Lower leg skin (tissue), 4 donors: ENCODE results near the gene GSTM4. TPM values are rescaled to one million over a fixed set of nuclear protein-coding genes. Genes with fewer than 3 reads are reported as not detected.

Experiments used
- DNase-seq, 2 donors: peaks; one replicate each; pipeline ENCODE4 v3.0.0-alpha.2; 2019; ENCODE audit warnings: low spot score in 2 of 2
- H3K4me3 ChIP-seq: fragments of 200-600 bp; sonication (generic); 2 replicates; pipeline ENCODE4 v1.5.1; 2017; ENCODE audit warnings: mild to moderate bottlenecking, low read depth; ENCODE audit not compliant: poor library complexity, severe bottlenecking
- POLR2A ChIP-seq, 2 donors: fragments of 450-650 bp; IDR thresholded peaks; one replicate each; pipeline ENCODE4 v1.6.1; 2016 to 2017; ENCODE audit warnings: antibody characterized with exemption in 2 of 2, mild to moderate bottlenecking in 1 of 2, moderate library complexity in 1 of 2
- WGBS, 2 donors: methylation state at CpG; one replicate each; pipeline ENCODE4 v1.1.5; 2018; 5-methylcytosine and 5-hydroxymethylcytosine counted together
- intact Hi-C: fragments of 100-400 bp; cut with DNase I; formaldehyde crosslinking; loops from one replicate; pipeline ENCODE4 v1.15.0; 2023; ENCODE audit warnings: low total_unique reads
- total RNA-seq, 4 donors: library from RNA; depleted of rRNA; stranded (reverse); fragments of >200 nt; gene quantifications; one replicate each; pipeline ENCODE4 v1.1.0, GENCODE V29; 2016
- TF ChIP-seq, protein P1 (sequence below), 3 donors: fragments of 450-650 bp; IDR thresholded peaks; one replicate each; pipeline ENCODE4 v1.5.1; 2016; ENCODE audit warnings: antibody characterized with exemption in 3 of 3, mild to moderate bottlenecking in 3 of 3, moderate library complexity in 2 of 3

GSTM4 gene
- total RNA-seq, 4 donors from 2014 or later, result 13.4 to 23.3 (median 19.1) TPM

DNA sequence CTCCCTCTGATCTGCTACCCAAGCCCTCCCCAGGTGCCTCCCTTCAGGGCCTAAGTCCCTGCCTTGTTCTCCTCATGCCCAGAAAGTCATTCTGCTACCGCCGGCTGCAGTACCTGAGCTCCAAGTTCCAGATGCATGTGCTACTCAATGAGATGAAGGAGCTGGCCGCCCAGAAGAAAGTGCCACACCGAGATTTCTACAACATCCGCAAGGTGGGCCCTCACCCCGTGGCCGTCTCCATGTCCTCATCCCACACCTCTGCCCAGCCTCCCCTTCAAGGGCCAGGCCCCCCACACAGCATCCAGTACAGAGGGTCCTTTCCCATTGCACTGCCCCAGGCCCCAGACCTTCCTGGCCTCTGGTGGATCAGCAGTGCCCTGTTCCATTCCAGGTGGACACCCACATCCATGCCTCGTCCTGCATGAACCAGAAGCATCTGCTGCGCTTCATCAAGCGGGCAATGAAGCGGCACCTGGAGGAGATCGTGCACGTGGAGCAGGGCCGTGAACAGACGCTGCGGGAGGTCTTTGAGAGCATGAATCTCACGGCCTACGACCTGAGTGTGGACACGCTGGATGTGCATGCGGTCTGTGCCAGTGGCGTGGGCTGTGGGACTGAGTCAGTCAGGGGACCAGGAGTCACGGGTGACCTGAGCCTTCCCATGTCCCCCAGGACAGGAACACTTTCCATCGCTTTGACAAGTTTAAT lies 28.1 kb upstream of the GSTM4 start:
- peak; percentile 12 to 82 for DNase-seq
- TF ChIP-seq POLR2A (IDR thresholded peaks at IDR 0.05), result no peak
- TF ChIP-seq, protein P1, sequence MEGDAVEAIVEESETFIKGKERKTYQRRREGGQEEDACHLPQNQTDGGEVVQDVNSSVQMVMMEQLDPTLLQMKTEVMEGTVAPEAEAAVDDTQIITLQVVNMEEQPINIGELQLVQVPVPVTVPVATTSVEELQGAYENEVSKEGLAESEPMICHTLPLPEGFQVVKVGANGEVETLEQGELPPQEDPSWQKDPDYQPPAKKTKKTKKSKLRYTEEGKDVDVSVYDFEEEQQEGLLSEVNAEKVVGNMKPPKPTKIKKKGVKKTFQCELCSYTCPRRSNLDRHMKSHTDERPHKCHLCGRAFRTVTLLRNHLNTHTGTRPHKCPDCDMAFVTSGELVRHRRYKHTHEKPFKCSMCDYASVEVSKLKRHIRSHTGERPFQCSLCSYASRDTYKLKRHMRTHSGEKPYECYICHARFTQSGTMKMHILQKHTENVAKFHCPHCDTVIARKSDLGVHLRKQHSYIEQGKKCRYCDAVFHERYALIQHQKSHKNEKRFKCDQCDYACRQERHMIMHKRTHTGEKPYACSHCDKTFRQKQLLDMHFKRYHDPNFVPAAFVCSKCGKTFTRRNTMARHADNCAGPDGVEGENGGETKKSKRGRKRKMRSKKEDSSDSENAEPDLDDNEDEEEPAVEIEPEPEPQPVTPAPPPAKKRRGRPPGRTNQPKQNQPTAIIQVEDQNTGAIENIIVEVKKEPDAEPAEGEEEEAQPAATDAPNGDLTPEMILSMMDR (IDR thresholded peaks at IDR 0.05), result no peak
- 88 to 89% methylated on average over 17 to 23 of the region's 23 CpGs for WGBS, 2 donors
- no peak overlapping the region for H3K4me3 ChIP-seq
- intact Hi-C loops, result loop anchor here (10.0 kb wide), 1 partner anchor 83 kb away; the partner anchor contains the start of gene GNAI3

DNA sequence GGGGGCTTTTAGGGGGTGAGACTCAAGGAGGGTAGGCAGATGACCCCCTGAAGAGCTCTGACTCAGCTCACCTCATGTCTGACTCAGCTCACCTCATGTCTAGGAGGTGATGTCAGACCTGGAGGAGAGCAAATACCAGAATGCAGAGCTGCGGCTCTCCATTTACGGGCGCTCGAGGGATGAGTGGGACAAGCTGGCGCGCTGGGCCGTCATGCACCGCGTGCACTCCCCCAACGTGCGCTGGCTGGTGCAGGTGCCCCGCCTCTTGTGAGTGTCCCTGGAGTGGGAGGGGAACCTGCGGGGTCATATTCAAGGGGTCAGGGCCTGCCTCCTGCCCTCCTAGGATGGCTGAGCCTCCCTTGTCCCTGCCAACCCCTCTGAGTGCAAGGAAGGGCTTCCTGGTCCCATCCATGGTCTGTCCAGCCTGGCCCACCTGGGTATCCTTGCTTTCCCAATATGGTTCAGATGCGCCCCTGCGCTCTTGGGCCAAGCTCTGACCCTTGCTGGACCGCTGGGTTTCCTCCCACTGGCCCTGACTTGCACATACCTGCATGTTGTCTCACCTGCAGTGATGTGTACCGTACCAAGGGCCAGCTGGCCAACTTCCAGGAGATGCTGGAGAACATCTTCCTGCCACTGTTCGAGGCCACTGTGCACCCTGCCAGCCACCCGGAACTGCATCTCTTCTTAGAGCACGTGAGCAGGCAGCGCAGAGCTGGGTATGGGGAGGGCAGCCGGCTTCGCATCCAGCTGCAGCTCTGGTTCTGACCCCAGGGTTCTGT lies 27.2 kb upstream of the GSTM4 start:
- TF ChIP-seq, protein P1 (IDR thresholded peaks at IDR 0.05), result no peak
- TF ChIP-seq POLR2A (IDR thresholded peaks at IDR 0.05), result no peak
- intact Hi-C loops, result loop anchor here (10.0 kb wide), 1 partner anchor 84 kb away; the partner anchor contains the start of gene GNAI3
- WGBS, 2 donors, result 79 to 86% methylated on average over 23 of the region's 23 CpGs
- peak; percentile 14 to 84 for DNase-seq
- no peak overlapping the region for H3K4me3 ChIP-seq

DNA sequence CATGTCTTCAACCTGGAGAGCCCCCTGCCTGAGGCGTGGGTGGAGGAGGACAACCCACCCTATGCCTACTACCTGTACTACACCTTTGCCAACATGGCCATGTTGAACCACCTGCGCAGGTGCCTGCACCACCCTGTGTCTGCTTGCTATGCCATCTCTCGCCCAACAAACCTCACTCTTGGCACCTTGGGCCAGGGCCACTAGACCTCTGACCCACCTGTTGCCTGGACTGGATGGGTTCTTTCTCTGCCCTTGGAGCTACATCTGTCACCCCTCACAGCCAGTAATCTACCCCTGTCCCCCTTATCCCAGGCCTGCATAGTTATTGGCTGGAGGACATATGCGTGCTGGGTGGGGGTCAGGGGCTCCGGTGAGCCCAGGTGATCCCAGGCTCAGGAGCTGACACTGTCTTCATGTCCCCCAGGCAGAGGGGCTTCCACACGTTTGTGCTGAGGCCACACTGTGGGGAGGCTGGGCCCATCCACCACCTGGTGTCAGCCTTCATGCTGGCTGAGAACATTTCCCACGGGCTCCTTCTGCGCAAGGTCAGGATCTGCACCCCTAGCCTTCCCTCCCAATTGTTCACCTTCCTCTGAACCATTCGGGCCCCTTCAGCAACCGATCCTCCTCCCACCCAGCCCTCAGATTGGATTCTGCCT lies 26.4 kb upstream of the GSTM4 start:
- TF ChIP-seq POLR2A (IDR thresholded peaks at IDR 0.05), result no peak
- TF ChIP-seq, protein P1 (IDR thresholded peaks at IDR 0.05), result no peak
- intact Hi-C loops, result loop anchor here (10.0 kb wide), 2 partner anchors 85 to 355 kb away; partner anchors contain the start of genes AHCYL1 and GNAI3
- peak; percentile 11 to 83 for DNase-seq
- no peak overlapping the region for H3K4me3 ChIP-seq
- WGBS, 2 donors, result 82 to 87% methylated on average over 9 to 10 of the region's 10 CpGs

DNA sequence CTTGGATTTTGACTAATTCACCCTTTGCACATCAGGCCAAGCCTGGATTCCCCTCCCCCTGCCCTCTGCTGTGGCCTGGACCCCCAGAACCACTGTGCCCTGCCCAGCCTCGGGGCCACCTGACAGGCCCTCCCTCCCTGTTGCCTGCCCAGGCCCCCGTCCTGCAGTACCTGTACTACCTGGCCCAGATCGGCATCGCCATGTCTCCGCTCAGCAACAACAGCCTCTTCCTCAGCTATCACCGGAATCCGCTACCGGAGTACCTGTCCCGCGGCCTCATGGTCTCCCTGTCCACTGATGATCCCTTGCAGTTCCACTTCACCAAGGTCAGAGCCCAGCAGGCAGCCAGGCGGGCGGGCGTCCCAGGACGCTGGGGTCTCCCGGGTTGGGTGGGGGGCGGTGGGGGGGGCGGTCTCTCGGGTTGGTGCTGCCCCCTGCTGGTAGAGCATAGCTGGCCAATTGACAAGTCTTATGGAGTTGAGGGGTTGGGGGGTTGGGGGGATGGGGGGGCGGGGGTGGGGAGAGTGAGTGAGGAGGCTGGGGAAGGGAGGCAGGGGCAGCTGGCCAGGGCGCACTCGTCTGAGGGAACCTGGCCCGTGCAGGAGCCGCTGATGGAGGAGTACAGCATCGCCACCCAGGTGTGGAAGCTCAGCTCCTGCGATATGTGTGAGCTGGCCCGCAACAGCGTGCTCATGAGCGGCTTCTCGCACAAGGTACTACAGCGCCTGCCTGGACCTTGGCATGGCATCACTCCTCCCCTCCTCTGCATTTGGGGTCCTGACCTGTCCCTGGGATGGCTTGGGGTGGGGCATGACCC lies 25.6 kb upstream of the GSTM4 start:
- WGBS, 2 donors, result 80 to 94% methylated on average over 22 to 29 of the region's 30 CpGs
- no peak overlapping the region for H3K4me3 ChIP-seq
- no peak for TF ChIP-seq POLR2A (IDR thresholded peaks at IDR 0.05)
- intact Hi-C loops, result loop anchor here (10.0 kb wide), 1 partner anchor 355 kb away; the partner anchor contains the start of gene AHCYL1
- DNase-seq, result peak; percentile 13 to 80

DNA sequence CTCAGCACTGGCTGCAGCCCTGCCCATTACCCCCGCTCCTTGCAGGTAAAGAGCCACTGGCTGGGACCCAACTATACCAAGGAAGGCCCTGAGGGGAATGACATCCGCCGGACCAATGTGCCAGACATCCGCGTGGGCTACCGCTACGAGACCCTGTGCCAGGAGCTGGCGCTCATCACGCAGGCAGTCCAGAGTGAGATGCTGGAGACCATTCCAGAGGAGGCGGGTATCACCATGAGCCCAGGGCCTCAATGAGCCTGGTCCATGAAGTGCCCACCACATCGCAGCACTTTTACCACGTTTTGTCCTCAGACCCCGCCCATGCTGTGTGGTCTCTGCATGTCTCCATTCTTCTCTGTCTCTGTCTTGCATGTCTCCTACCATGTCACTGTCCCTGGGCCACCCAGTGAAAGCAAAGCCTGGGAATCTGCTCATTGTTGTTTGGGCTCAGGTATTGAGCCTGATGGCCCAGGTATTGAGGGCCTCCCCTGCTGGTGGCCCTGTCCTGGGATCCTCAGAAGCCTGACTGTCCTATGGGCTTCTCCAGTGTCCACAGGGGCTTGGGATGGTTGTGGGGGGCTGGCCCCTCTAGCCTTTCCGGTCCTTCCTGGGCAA lies 24.9 kb upstream of the GSTM4 start:
- TF ChIP-seq, protein P1 (IDR thresholded peaks at IDR 0.05), result no peak
- no peak for TF ChIP-seq POLR2A (IDR thresholded peaks at IDR 0.05)
- intact Hi-C loops, result loop anchor here (10.0 kb wide), 1 partner anchor 354 kb away; the partner anchor contains the start of gene AHCYL1
- 82 to 89% methylated on average over 14 of the region's 14 CpGs for WGBS, 2 donors
- peak; percentile 9 to 76 for DNase-seq
- H3K4me3 ChIP-seq, result no peak overlapping the region
